GM10266 (cell line): Measurements from ENCODE around the gene TMEM161B.

ENCODE experiments used
- DNase-seq: peaks from one replicate; pipeline ENCODE4 v3.0.0; 2012; ENCODE audit errors: extremely low spot score
- TF ChIP-seq, protein P1 (sequence below): IDR thresholded peaks from 2 replicates; pipeline ENCODE4 v1.5.1; 2012; ENCODE audit warnings: mild to moderate bottlenecking, low read depth; ENCODE audit not compliant: control insufficient read depth, insufficient read depth; ENCODE audit errors: missing control alignments

TMEM161B gene

DNA sequence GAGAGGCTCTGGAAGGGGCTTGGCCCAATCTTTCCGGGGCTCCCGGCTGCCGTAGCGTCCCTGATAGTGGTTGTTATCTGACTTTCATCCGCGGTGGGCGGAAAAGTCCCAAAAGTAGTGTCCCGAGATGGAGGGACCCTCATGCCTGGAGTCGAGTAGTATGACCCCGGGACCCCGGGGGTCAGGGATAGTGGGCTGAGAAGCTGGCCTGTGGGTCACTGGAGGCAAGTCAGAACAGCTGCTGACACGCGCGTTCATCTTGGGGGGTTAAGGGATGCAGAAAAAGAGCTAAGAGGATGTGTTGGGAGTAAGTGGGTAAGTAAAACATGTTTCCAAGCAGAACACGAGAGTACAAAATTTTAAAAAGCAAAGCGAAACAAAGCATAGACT, 123.4 kb downstream of the TMEM161B start:
- TF ChIP-seq, protein P1, sequence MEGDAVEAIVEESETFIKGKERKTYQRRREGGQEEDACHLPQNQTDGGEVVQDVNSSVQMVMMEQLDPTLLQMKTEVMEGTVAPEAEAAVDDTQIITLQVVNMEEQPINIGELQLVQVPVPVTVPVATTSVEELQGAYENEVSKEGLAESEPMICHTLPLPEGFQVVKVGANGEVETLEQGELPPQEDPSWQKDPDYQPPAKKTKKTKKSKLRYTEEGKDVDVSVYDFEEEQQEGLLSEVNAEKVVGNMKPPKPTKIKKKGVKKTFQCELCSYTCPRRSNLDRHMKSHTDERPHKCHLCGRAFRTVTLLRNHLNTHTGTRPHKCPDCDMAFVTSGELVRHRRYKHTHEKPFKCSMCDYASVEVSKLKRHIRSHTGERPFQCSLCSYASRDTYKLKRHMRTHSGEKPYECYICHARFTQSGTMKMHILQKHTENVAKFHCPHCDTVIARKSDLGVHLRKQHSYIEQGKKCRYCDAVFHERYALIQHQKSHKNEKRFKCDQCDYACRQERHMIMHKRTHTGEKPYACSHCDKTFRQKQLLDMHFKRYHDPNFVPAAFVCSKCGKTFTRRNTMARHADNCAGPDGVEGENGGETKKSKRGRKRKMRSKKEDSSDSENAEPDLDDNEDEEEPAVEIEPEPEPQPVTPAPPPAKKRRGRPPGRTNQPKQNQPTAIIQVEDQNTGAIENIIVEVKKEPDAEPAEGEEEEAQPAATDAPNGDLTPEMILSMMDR, result no peak
- DNase-seq, result no peak
